IMR-90 (cell line): ENCODE results near the gene FNDC3B. TPM values are rescaled to one million over a fixed set of nuclear protein-coding genes. Genes with fewer than 3 reads are reported as not detected.

Source experiments
- ATAC-seq: fragments of 200-7000 bp; cut with Tn5 transposase; 2 replicates; pipeline ENCODE4 v1.9.1; 2020; ENCODE audit warnings: low read depth, mild to moderate bottlenecking, moderate library complexity
- BruUV-seq: library from RNA; stranded (reverse); fragments of 400-500 nt; replicated peaks from 2 replicates; lab custom pipeline; 2021; lab: Mats Ljungman, UMichigan
- CTCF ChIA-PET: fragments of 300-600 bp; formaldehyde crosslinking; extraction: SDS; loops from one replicate; lab custom pipeline; 2021; ENCODE audit warnings: antibody characterized with exemption; lab: Yijun Ruan, JAX
- POLR2A ChIA-PET: fragments of 300-600 bp; sonication (Branson Sonifier 250); formaldehyde crosslinking; loops from one replicate; lab custom pipeline; 2022; ENCODE audit warnings: antibody characterized with exemption; ENCODE audit not compliant: unreplicated experiment; lab: Charles Lee
- DNase-seq: peaks from one replicate; pipeline ENCODE4 v3.0.0; 2013
- H2AFZ ChIP-seq: replicated peaks from 2 replicates; pipeline ENCODE3; 2013; ENCODE audit warnings: low read length, mild to moderate bottlenecking; ENCODE audit not compliant: poor library complexity
- H2AK5ac ChIP-seq: 2 replicates; pipeline ENCODE4 v1.6.1; 2013; ENCODE audit warnings: low read depth, low read length, inconsistent platforms
- H2AK9ac ChIP-seq: replicated peaks from 2 replicates; pipeline ENCODE3; 2013; ENCODE audit warnings: mild to moderate bottlenecking, low read depth, low read length, moderate library complexity; ENCODE audit not compliant: poor library complexity
- H2BK120ac ChIP-seq: 2 replicates; pipeline ENCODE4 v1.6.1; 2013; ENCODE audit warnings: low read depth, low read length, inconsistent platforms
- H2BK15ac ChIP-seq: 3 replicates; pipeline ENCODE4 v1.6.1; 2013; ENCODE audit warnings: low read depth, low read length, inconsistent platforms
- H2BK20ac ChIP-seq: 2 replicates; pipeline ENCODE4 v1.6.1; 2013; ENCODE audit warnings: low read depth, mild to moderate bottlenecking, inconsistent platforms, low read length, moderate library complexity
- H2BK5ac ChIP-seq: 2 replicates; pipeline ENCODE4 v1.6.1; 2013; ENCODE audit warnings: mild to moderate bottlenecking, low read depth, low read length, inconsistent platforms; ENCODE audit not compliant: poor library complexity, severe bottlenecking
- H3K14ac ChIP-seq: replicated peaks from 2 replicates; pipeline ENCODE4 v1.6.1; 2013; ENCODE audit warnings: low read depth, low read length, inconsistent platforms
- H3K18ac ChIP-seq: 2 replicates; pipeline ENCODE4 v1.6.1; 2013; ENCODE audit warnings: low read depth, low read length, control low read depth
- H3K23ac ChIP-seq: 2 replicates; pipeline ENCODE4 v1.6.1; 2013; ENCODE audit warnings: low read depth, low read length, inconsistent platforms
- H3K27ac ChIP-seq: 2 replicates; pipeline ENCODE4 v1.5.1; 2013; ENCODE audit warnings: mild to moderate bottlenecking, control low read depth, low read length; ENCODE audit not compliant: insufficient read depth
- H3K27me3 ChIP-seq: 2 replicates; pipeline ENCODE4 v1.6.1; 2013; ENCODE audit warnings: low read length; ENCODE audit not compliant: control insufficient read depth, insufficient read depth
- H3K36me3 ChIP-seq: 2 replicates; pipeline ENCODE4 v1.6.1; 2013; ENCODE audit warnings: low read length, mixed read lengths; ENCODE audit not compliant: control insufficient read depth, insufficient read depth
- H3K4ac ChIP-seq: 2 replicates; pipeline ENCODE4 v1.6.1; 2013; ENCODE audit warnings: low read depth, low read length, inconsistent platforms
- H3K4me1 ChIP-seq: 2 replicates; pipeline ENCODE4 v1.6.1; 2013; ENCODE audit warnings: low read length, mixed read lengths; ENCODE audit not compliant: control insufficient read depth, insufficient read depth
- H3K4me2 ChIP-seq: 2 replicates; pipeline ENCODE4 v1.6.1; 2013; ENCODE audit warnings: low read depth, mild to moderate bottlenecking, control low read depth, low read length, moderate library complexity
- H3K4me3 ChIP-seq: 2 replicates; pipeline ENCODE4 v1.5.1; 2013; ENCODE audit warnings: low read depth, mild to moderate bottlenecking, control low read depth, low read length, moderate library complexity; ENCODE audit not compliant: insufficient read depth
- H3K56ac ChIP-seq: 2 replicates; pipeline ENCODE4 v1.6.1; 2013; ENCODE audit warnings: low read length, inconsistent platforms; ENCODE audit not compliant: insufficient read depth; ENCODE audit errors: extremely low read depth
- H3K79me1 ChIP-seq, 2 experiments: 2 replicates each; pipeline ENCODE4 v1.6.1; 2013; ENCODE audit warnings: low read length in 2 of 2, inconsistent platforms in 1 of 2, low read depth in 1 of 2
- H3K9ac ChIP-seq: 2 replicates; pipeline ENCODE4 v1.6.1; 2013; ENCODE audit warnings: low read depth, low read length, control low read depth
- H3K9me1 ChIP-seq: 2 replicates; pipeline ENCODE4 v1.6.1; 2013; ENCODE audit warnings: low read length, inconsistent platforms; ENCODE audit not compliant: insufficient read depth
- H3K9me3 ChIP-seq: 2 replicates; pipeline ENCODE4 v1.6.1; 2013; ENCODE audit warnings: low read length; ENCODE audit not compliant: control insufficient read depth, insufficient read depth
- H4K20me1 ChIP-seq: 2 replicates; pipeline ENCODE4 v1.6.1; 2013; ENCODE audit warnings: low read length, inconsistent platforms; ENCODE audit not compliant: insufficient read depth
- H4K5ac ChIP-seq: 2 replicates; pipeline ENCODE4 v1.6.1; 2013; ENCODE audit warnings: mild to moderate bottlenecking, low read depth, low read length, control low read depth
- H4K8ac ChIP-seq, 2 experiments: 2 replicates each; pipeline ENCODE4 v1.6.1; 2013; ENCODE audit warnings: low read depth in 2 of 2, low read length in 2 of 2, control low read depth in 1 of 2, inconsistent platforms in 1 of 2
- H4K91ac ChIP-seq: 2 replicates; pipeline ENCODE4 v1.6.1; 2013; ENCODE audit warnings: low read depth, low read length, inconsistent platforms; ENCODE audit not compliant: insufficient read depth
- BHLHE40 ChIP-seq: fragments of 150-350 bp; IDR thresholded peaks from 2 replicates; pipeline ENCODE4 v1.6.1; 2016; ENCODE audit warnings: mild to moderate bottlenecking, low read depth, low read length
- CEBPB ChIP-seq: IDR thresholded peaks from 2 replicates; pipeline ENCODE4 v1.6.1; 2012; ENCODE audit warnings: low read depth, low read length, improper control_type of control experiment
- CHD1 ChIP-seq: IDR thresholded peaks from 2 replicates; pipeline ENCODE4 v1.6.1; 2012; ENCODE audit warnings: low read depth, low read length, improper control_type of control experiment
- FOS ChIP-seq: fragments of 150-350 bp; IDR thresholded peaks from 2 replicates; pipeline ENCODE4 v1.6.1; 2016; ENCODE audit warnings: low read depth, low read length
- MAFK ChIP-seq: IDR thresholded peaks from 2 replicates; pipeline ENCODE4 v1.6.1; 2012; ENCODE audit warnings: low read depth, low read length, improper control_type of control experiment
- MAZ ChIP-seq: IDR thresholded peaks from 2 replicates; pipeline ENCODE4 v1.6.1; 2012; ENCODE audit warnings: low read depth, mild to moderate bottlenecking, low read length, improper control_type of control experiment, moderate library complexity, borderline replicate concordance
- MXI1 ChIP-seq: IDR thresholded peaks from 2 replicates; pipeline ENCODE4 v1.6.1; 2012; ENCODE audit warnings: low read depth, mild to moderate bottlenecking, low read length, moderate library complexity, borderline replicate concordance
- NFE2L2 ChIP-seq: fragments of 150-350 bp; IDR thresholded peaks from 2 replicates; pipeline ENCODE4 v1.6.1; 2016; ENCODE audit warnings: low read depth, mild to moderate bottlenecking, low read length
- POLR2A ChIP-seq: IDR thresholded peaks from 2 replicates; pipeline ENCODE4 v1.6.1; 2012; ENCODE audit warnings: mild to moderate bottlenecking, low read depth, low read length
- RAD21 ChIP-seq: IDR thresholded peaks from 2 replicates; pipeline ENCODE4 v1.6.1; 2012; ENCODE audit warnings: low read length, improper control_type of control experiment
- RCOR1 ChIP-seq: IDR thresholded peaks from 2 replicates; pipeline ENCODE4 v1.6.1; 2012; ENCODE audit warnings: mild to moderate bottlenecking, low read length, improper control_type of control experiment; ENCODE audit not compliant: insufficient replicate concordance
- RFX5 ChIP-seq: IDR thresholded peaks from 2 replicates; pipeline ENCODE4 v1.8.0; 2012; ENCODE audit warnings: low read depth, mild to moderate bottlenecking, low read length, moderate library complexity
- SMC3 ChIP-seq: fragments of 150-350 bp; IDR thresholded peaks from 2 replicates; pipeline ENCODE4 v1.6.1; 2016; ENCODE audit warnings: low read depth, mild to moderate bottlenecking, antibody characterized with exemption, low read length, moderate library complexity
- WGBS, 2 experiments: methylation state at CpG; one replicate each; pipeline versions ENCODE4 v1.1.5 to v1.1.7; 2013; ENCODE audit warnings: missing lambda C conversion rate in 2 of 2; ENCODE audit not compliant: insufficient read length in 1 of 2; ENCODE audit errors: extremely low coverage in 2 of 2; 5-methylcytosine and 5-hydroxymethylcytosine counted together
- dilution Hi-C: fragments of 300-500 bp; cut with HindIII; formaldehyde crosslinking; loops from one replicate; pipeline ENCODE4 v1.14.3; 2018; ENCODE audit warnings: low sequenced_read_pairs; ENCODE audit not compliant: unreplicated experiment
- in situ Hi-C: fragments of 300-500 bp; cut with MboI; formaldehyde crosslinking; loops from 3 replicates; pipeline ENCODE4 v1.14.3; 2019; ENCODE audit warnings: low sequenced_read_pairs, inconsistent platforms, mixed read lengths
- intact Hi-C: fragments of 100-400 bp; cut with micrococcal nuclease; formaldehyde crosslinking; loops from 2 replicates; pipeline ENCODE4 v1.10.0; 2022
- polyA plus RNA-seq, 3 experiments: library from polyadenylated mRNA; depleted of rRNA; stranded (reverse); fragments of >200 nt; gene quantifications; 2 replicates each; pipeline ENCODE4 v1.2.3, GENCODE V29; 2012; ENCODE audit warnings: low replicate concordance in 1 of 3
- total RNA-seq: library from RNA; depleted of rRNA; stranded (reverse); fragments of >200 nt; gene quantifications from 2 replicates; pipeline ENCODE4 v1.2.3, GENCODE V29; 2012
- TF ChIP-seq, protein P1 (sequence below): fragments of 150-350 bp; IDR thresholded peaks from 2 replicates; pipeline ENCODE4 v1.6.1; 2016; ENCODE audit warnings: low read depth, mild to moderate bottlenecking, low read length, moderate library complexity, borderline replicate concordance
- TF ChIP-seq, protein P2 (sequence below): fragments of 150-350 bp; IDR thresholded peaks from 2 replicates; pipeline ENCODE4 v1.6.1; 2017; ENCODE audit warnings: mild to moderate bottlenecking, antibody characterized with exemption, low read length, low read depth
- TF ChIP-seq, protein P3 (sequence below): conservative IDR thresholded peaks from 2 replicates; pipeline ENCODE4 v1.5.1; 2012; ENCODE audit warnings: mild to moderate bottlenecking, low read depth, low read length, improper control_type of control experiment

FNDC3B gene
- total and polyA plus RNA-seq, 2 of the 4 experiments (the other 2 are of a cell fraction), result 23.9 to 150 TPM

DNA sequence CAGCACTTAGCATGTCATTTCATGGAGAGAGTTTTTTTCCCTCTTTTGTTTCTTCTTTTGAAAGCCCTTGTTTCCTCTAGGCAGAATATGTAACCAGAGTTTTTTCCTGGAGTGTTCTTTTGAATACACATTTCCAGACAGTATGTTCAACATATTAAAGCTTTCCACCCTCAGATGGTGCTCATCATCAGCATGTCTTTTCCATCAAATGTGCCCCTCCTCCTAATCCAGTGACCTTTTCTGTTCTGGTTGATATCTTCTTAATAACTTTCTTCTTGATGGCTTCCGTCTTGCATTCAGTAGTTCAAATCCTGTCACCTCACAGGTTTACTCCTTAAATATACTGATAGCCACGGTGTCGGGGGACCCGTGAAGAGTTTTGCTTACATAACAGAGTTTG is 78.6 kb downstream of the FNDC3B start:
- Histone ChIP-seq H2AK9ac (no peak overlapping the region), H3K4me2 (no peak overlapping the region), H2BK15ac (no peak overlapping the region), H3K9me1 (peaks cover 21% of the 10 kb centered on the region), H2BK20ac (no peak overlapping the region), H3K23ac (0 out of 2 replicates have a peak overlapping the region, but pooled peaks have one; percentile 64), H3K14ac (no peak overlapping the region), H4K5ac (no peak overlapping the region), H3K56ac (no peak overlapping the region), H3K9me3 (no peaks in the 10 kb centered on the region), H4K20me1 (peaks cover 60% of the 10 kb centered on the region), H2BK5ac (no peak overlapping the region), H3K9ac (no peak overlapping the region), H3K4me1 (peaks cover 6% of the 10 kb centered on the region), H3K36me3 (peaks cover 30% of the 10 kb centered on the region), H3K4ac (no peak overlapping the region), H2AFZ (no peak overlapping the region), H4K91ac (no peak overlapping the region), H3K4me3 (no peak overlapping the region), H3K18ac (no peak overlapping the region), H2BK120ac (no peak overlapping the region), H3K79me1 (peaks cover 41 to 74% of the 10 kb centered on the region in 2 experiments), H2AK5ac (no peak overlapping the region), H3K27me3 (no peaks in the 10 kb centered on the region), H4K8ac (no peak overlapping the region), H3K27ac (no peak overlapping the region)
- in situ Hi-C loops (no loop called here), dilution Hi-C loops (no loop called here), intact Hi-C loops (no loop called here)
- CTCF ChIA-PET, result no interaction called here
- WGBS, 2 experiments, result no CpG with 5 or more reads among the region's 4 CpGs
- ATAC-seq (no peak; the same call in 1 of the 2 replicates), DNase-seq (no peak)
- POLR2A ChIA-PET, result interaction anchor here (0.6 kb wide), 1 partner anchor 37 kb away, joined by 3 read pairs; no protein-coding TSS in a partner anchor
- TF ChIP-seq CEBPB, result no peak
- TF ChIP-seq RCOR1, result no peak
- TF ChIP-seq RFX5, result no peak
- TF ChIP-seq, protein P1, sequence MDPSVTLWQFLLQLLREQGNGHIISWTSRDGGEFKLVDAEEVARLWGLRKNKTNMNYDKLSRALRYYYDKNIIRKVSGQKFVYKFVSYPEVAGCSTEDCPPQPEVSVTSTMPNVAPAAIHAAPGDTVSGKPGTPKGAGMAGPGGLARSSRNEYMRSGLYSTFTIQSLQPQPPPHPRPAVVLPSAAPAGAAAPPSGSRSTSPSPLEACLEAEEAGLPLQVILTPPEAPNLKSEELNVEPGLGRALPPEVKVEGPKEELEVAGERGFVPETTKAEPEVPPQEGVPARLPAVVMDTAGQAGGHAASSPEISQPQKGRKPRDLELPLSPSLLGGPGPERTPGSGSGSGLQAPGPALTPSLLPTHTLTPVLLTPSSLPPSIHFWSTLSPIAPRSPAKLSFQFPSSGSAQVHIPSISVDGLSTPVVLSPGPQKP, result no peak
- no peak for TF ChIP-seq MAFK
- no peak for TF ChIP-seq RAD21
- TF ChIP-seq FOS, result no peak
- no peak for TF ChIP-seq NFE2L2
- no peak for TF ChIP-seq SMC3
- no peak for TF ChIP-seq MXI1
- TF ChIP-seq BHLHE40, result no peak
- no peak for TF ChIP-seq MAZ
- no peak for TF ChIP-seq POLR2A
- TF ChIP-seq CHD1, result no peak
- TF ChIP-seq, protein P2, sequence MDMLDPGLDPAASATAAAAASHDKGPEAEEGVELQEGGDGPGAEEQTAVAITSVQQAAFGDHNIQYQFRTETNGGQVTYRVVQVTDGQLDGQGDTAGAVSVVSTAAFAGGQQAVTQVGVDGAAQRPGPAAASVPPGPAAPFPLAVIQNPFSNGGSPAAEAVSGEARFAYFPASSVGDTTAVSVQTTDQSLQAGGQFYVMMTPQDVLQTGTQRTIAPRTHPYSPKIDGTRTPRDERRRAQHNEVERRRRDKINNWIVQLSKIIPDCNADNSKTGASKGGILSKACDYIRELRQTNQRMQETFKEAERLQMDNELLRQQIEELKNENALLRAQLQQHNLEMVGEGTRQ, result no peak
- TF ChIP-seq, protein P3, sequence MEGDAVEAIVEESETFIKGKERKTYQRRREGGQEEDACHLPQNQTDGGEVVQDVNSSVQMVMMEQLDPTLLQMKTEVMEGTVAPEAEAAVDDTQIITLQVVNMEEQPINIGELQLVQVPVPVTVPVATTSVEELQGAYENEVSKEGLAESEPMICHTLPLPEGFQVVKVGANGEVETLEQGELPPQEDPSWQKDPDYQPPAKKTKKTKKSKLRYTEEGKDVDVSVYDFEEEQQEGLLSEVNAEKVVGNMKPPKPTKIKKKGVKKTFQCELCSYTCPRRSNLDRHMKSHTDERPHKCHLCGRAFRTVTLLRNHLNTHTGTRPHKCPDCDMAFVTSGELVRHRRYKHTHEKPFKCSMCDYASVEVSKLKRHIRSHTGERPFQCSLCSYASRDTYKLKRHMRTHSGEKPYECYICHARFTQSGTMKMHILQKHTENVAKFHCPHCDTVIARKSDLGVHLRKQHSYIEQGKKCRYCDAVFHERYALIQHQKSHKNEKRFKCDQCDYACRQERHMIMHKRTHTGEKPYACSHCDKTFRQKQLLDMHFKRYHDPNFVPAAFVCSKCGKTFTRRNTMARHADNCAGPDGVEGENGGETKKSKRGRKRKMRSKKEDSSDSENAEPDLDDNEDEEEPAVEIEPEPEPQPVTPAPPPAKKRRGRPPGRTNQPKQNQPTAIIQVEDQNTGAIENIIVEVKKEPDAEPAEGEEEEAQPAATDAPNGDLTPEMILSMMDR, result no peak
- BruUV-seq, result no TSS peak
